Right renal cortex interstitium (tissue), 3 donors: ENCODE measurements around the gene MAP2. TPM values are rescaled to one million over a fixed set of nuclear protein-coding genes. Genes with fewer than 3 reads are reported as not detected.
A peak's percentile ranks its signal among the peaks of the same experiment; 100 is the strongest.

Experiments used
- DNase-seq, 3 donors: peaks; one replicate each; pipeline ENCODE4 v3.0.0-alpha.2; 2013; ENCODE audit warnings: low read depth in 3 of 3, low spot score in 2 of 3
- polyA plus RNA-seq, 3 donors: library from polyadenylated mRNA; unstranded; fragments of 120-200 nt; gene quantifications; one replicate each; pipeline ENCODE4 v1.2.1, GENCODE V29; 2013; ENCODE audit not compliant: insufficient read length in 3 of 3

Gene MAP2, protein sequence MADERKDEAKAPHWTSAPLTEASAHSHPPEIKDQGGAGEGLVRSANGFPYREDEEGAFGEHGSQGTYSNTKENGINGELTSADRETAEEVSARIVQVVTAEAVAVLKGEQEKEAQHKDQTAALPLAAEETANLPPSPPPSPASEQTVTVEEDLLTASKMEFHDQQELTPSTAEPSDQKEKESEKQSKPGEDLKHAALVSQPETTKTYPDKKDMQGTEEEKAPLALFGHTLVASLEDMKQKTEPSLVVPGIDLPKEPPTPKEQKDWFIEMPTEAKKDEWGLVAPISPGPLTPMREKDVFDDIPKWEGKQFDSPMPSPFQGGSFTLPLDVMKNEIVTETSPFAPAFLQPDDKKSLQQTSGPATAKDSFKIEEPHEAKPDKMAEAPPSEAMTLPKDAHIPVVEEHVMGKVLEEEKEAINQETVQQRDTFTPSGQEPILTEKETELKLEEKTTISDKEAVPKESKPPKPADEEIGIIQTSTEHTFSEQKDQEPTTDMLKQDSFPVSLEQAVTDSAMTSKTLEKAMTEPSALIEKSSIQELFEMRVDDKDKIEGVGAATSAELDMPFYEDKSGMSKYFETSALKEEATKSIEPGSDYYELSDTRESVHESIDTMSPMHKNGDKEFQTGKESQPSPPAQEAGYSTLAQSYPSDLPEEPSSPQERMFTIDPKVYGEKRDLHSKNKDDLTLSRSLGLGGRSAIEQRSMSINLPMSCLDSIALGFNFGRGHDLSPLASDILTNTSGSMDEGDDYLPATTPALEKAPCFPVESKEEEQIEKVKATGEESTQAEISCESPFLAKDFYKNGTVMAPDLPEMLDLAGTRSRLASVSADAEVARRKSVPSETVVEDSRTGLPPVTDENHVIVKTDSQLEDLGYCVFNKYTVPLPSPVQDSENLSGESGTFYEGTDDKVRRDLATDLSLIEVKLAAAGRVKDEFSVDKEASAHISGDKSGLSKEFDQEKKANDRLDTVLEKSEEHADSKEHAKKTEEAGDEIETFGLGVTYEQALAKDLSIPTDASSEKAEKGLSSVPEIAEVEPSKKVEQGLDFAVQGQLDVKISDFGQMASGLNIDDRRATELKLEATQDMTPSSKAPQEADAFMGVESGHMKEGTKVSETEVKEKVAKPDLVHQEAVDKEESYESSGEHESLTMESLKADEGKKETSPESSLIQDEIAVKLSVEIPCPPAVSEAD (N-terminal part only)
- polyA plus RNA-seq, result 10 to 100 TPM; 27.4 to 30.5 (median 28.6) TPM

DNA sequence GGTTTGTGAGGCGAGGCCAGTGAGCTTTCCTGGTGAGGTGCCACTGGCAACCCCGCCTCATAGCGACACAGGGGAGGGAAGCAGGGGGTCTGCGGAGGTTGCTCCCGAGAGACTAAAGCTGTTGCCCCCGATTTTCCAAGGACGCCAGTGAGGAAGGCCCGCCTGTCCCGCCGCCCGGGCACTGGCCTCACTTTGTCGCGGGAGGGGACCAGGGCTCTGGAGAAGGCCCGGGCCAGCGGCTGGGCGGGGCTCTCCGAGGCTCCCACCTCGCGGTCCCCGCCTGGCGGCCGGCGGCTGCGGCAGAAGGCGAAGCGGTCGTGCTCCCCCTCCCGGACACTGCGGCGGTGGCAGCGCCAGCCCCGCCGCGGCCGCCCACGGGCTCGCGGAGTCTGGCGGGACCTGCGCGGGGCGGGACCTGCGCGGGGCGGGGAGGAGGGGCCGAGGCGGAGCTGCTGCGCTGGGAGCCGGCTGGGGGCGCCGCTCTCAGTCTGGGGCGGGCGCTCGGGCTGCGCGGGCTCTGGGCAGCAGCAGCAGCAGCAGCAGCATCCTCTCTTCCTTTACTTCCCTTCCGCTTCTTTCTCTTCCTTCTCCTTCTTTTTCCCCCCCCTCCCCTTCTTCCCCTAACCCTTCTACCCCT lies at the start of gene MAP2:
Gene MAP2 (plus strand): TSS at position 486 of the 637 bp plus-strand sequence. CDS start 229,124 bp downstream, outside the sequence.
- DNase-seq, result peak in 2 of 3 donors; percentile 63 to 74

DNA sequence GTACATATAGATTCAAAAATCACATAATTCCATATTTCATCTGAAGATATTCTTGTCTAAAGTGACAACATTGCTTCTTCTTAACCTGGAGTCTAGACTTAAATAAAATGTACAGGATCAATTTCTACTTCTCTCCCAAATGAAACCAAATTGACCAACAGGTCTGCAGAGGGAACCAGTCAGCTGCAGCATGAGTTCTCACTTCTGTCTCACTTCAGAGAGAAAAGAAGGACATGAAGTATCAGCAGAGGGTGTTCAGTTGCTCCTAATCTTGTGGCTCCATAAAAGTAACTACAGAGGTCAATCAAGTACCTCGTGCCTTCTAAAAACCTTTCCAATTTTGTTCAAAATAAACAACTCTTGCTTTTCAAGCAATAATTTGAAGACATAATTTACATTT lies 47.2 kb upstream of the MAP2 start:
- no peak for DNase-seq

DNA sequence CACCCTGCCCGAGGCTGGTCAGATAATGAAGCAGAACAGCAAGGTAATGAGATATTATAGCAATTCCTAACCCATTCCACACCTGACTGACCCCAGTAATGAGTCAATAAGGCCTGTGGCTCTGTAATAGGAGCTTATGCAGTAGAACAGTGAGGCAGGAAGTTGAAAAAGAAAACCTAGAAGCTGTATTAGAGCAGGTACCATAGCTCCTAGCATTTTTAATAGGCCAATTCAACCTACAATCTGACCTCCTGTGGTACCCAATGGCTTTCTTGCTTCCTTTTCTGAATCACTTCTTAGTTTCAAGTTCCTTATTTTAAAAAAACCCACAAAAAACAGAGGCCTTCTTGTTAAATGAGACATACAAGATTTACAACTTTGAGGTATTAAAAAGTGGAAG lies 43.6 kb upstream of the MAP2 start:
- DNase-seq, result peak in 1 of 3 donors; percentile 26

DNA sequence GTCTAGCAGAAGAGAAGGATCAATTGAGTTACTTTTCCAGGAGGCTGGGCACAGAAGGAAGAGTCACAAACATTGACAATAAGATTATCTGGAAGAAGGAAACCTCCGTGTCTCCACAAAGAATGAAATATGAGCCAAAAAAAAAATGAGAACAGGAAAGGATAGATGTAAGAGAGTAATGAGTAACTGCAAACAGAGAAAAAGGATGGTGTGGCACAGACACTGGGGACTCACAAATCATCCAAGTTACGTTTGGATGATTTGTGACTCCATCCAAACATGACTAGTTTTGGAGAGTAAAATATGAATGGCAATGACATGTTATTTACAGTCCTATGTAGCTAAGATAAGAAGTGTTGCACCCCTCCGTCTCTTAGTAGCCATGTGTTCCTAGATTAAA lies 42.8 kb upstream of the MAP2 start:
- DNase-seq, result no peak

DNA sequence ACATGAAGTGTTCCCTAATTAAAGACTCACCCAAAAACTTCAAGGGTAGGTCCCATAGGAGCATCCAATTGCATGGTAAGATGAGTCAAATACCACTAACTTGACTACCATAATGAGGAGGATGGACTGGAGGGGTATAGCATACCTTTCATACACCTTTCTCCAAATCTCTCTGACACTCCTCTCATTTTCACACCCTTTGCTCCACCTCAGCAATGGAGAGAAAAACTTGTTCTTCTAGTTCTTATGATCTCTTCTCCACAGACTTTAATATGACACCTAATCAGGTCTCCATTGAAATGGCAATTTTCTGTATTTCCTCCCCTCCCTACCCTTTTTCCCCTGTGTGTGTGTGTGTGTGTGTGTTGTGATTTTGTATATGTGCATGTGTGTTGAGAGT lies 41.1 kb upstream of the MAP2 start:
- no peak for DNase-seq

DNA sequence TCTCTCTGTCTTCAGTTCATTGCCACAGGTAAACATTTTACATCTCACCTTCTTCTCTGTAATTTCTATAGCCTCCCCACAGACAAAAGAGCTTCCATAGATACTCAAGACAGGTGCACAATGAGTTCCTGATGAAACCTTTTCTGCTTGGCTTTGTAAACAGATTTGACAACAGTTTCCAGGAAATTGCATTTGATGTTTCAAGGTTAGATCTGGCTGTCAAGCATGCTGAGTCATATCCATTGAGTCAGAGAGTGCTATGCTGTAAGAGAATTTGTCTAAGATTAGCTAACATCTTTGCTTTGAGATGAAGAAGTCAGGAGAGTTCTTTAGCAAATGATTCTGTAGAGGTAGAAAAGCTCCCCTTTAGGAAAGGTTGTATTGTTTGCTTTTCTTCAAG lies 40.6 kb upstream of the MAP2 start:
- DNase-seq, result no peak

DNA sequence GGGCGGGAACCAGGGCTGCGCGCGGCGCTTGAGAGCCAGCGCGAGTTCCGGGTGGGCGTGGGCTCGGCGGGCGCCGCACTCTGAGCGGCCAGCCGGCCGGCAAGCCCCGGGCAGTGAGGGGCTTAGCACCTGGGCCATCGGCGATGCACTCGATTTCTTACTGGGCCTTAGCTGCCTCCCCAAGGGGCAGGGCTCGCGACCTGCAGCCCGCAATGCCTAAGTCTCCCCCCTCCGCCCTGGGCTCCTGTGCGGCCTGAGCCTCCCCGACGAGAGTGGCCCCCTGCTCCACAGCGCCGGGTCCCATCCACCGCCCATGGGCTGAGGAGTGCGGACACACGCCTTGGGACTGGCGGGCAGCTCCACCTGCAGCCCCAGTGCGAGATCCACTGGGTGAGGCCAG lies 36.5 kb upstream of the MAP2 start:
- DNase-seq, result no peak

DNA sequence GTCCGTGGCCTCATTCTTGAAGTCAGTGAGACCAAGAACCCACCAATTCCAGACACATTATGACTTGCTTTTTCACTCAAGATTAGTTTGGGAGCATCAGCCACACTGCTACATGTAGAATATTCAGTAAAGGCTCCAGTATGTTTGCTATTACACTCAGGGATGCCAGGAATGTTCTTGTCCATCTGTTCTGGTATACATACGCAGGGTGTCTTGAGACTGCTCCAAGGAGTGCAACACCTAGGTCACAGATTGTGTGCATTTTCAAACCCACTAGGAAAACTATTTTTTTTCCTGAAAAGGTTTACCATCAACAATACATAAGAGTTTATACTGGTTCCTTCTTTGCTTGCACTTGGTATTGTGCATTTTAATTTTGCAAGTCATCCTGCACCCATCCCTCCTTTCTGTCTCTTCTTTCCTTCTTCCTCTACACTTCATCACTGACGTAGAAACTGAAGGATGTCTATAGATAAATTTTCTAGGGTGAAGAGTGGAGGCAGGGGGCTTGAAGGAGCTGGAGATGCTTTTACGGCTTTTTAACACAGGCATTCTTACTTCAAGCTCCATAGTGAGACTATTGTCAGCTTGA lies 35.3 kb upstream of the MAP2 start:
- no peak for DNase-seq

DNA sequence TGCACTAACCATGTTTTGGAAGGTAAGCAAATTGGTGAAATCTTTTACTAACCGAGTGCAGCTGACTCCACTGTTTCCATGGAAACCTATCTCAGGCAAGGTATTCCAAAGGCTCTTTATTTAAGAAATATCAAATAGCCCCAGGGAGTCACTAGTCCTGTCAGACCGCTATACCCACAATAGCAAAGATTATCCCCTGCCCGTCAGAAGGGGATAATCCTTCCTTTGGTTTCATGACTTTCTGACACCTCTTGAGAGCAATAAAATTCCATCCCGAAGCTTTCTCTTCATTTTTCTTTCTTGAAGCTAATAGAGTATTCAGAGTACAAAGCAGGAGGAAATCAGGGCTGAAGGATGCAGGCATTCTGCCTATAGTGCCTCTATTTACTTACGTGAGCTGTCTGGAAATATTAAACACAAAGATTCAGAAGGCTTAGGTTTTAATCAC lies 34.7 kb upstream of the MAP2 start:
- DNase-seq, result no peak

DNA sequence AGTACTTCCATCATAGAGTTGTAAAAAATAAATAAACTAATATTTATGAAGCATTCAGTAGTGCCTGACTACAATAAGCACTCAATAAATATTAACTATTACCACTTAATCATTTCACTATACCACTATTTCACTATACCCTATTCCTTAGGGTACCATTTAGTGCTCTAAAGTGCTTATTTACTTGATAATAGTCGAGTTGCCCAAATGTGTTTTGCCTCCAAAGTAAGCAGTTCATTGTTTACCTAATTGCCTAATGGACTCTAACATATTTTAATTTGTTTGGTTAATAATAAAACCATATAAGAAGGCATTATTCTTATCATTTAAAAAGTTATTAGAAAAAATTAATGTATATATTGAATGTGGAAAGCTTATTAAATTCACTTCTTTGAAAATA lies 33.0 kb upstream of the MAP2 start:
- no peak for DNase-seq

DNA sequence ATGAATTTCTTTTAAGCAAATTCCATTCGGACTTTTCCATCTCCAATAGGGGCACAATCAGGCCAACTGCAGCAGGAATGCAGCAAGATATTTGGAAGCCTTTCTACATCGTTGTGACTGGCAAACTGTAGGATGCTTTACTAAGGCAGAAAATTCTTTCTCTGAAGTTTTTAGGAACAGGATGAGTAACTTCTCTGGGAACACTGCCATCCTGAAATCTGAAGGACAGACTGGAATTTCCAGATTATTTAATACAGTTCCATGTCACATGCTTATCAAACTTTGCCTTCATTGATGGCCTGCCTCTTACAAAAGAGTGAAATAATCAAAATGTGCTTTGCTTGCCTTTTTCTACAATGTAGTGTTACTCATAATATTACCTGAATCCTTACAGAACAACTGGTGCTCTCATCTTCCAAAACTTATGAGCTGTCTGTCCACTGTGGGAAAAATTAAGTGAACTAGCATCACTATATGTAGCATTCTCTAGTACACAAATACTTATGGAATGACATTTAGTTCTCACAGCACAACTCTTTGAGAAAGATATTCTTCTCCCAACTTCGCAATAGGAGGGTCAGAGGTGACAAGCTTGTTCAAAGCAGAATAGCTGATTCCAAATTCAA lies 32.0 kb upstream of the MAP2 start:
- no peak for DNase-seq

DNA sequence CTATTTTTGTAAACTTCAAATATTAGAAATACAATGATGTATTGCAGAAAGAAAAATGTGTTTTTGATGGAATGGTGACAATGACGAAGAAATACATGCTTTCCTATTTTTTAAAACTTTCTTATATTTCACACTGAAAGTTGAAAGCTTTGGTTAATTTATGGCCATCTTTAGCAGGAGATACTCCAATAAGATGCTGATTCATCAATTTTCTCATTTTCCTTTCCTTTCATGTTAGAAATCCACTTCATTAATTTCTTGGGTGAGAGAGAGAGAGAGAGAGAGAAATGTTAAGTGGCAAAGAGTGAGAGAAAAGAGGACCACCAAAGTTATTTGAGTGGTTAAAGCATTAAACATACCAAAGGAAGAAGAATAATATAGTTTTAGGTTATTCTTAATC lies 28.6 kb upstream of the MAP2 start:
- DNase-seq, result no peak

DNA sequence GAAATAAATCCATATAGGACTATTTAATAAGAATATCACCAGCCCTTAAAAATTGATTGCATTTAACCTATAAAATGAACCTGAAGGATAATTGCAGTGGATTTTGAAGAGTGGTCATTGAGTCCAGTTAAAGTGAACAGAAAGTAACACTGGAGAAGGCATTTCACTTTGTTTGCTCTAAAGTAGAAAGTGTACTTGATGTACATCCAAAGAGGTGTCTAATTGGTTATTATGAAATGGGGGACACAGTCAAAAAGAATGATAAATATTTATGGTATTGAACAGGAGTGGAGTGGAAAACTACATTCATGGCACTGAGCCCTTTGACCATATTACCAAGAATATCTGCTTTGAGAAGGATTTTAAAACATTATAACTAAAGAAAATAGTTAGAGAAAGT lies 28.2 kb upstream of the MAP2 start:
- DNase-seq, result no peak

DNA sequence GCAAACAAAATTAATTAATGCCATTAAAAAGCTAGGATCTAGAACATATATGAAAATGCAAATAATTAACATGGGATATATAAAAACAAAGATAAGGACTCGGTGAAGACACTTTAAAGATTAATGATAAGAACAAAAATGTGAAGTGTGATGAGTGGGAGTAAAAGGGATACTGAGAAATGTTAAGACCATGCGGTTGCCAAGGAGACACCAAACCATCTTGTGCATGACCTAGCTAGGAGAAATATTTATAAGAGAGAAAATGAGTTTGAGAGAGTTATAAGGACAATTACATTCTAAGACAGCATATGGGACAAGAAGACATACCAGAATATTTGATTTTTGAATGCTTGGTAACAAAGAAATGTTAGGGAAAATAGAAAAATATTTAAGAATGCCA lies 25.4 kb upstream of the MAP2 start:
- no peak for DNase-seq

DNA sequence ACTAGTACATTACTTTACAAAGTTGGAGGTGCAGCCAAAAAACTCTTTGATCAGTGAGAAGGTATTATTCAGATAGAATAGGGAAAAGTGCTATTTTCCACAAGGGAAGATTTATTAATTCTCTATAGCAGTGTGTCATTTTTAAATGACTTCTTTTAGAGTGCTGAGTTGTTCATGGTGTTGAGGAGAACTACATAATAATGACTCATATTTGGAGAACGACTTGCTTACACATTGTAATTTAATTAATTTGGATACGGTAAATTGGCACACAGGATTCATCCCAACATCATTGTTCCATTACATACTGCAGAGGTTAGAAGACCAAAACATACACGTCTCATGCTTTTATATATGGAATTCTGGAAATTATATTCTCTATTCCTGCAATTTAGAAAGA lies 22.1 kb upstream of the MAP2 start:
- DNase-seq, result no peak

DNA sequence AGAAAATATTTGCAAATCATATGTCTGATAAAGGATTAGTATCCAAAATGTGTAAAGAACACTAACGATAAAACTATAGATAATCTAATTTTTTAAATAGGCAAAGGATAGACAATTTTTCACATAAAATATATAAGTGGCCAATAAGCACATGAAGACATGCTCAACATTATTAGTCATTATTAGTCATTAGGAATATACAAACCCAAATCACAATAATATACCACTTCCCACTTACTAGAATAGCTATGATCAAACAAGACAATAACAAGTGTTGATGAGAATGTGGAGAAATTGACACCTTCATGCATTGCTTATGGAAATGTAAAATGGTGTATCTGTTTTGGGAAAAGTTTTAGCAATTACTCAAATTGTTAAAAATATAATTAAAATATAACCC lies 12.6 kb upstream of the MAP2 start:
- DNase-seq, result no peak

DNA sequence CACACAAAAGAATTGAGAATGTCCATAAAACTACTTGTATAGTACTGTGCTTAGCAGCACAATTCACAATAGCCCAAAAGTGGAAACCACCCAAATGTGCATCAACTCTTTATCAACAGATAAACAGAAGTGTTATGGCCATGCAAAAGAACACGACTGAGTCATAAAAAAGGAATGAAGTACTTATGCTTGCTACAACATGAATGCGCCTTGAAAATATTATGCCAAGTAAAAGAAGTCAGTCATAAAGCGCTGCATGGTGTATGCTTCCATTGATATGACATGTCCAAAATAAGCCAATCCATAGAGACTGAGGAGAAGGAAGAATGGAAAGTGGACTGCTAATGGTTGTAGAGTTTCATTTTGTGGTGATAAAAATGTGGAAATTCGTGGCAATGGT lies 12.1 kb upstream of the MAP2 start:
- DNase-seq, result no peak

DNA sequence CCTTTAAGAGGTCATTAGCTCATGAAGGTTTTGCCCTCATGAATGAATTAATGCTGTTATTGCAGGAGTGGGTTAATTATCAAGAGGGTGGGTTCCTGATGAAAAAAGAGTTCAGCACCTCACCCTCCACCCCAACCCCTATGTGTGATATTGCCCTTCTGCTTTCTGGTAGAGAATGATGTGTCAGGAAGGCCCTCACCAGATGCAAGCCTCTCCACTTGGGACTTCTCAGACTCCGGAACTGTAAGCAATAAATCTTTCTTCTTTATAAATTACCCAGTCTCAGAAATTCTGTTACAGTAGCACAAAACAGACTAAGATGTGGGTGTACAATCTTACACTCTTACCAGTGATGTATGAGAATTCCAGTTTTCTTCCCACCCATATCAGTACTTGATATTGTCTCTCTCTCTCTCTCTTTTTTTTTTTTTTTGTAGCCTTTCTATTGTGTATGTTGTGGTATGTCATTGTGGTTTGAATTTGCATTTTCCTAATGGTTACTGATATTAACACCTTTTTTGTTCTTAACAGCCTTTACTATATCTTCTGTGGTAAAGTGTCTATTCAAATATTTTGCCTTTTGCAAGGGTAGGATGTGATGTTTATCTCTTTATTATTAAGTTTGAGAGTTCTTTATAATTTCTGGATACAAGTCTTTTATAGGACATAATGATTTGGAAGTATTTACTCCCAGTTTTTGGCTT lies 10.4 kb upstream of the MAP2 start:
- DNase-seq, result no peak

DNA sequence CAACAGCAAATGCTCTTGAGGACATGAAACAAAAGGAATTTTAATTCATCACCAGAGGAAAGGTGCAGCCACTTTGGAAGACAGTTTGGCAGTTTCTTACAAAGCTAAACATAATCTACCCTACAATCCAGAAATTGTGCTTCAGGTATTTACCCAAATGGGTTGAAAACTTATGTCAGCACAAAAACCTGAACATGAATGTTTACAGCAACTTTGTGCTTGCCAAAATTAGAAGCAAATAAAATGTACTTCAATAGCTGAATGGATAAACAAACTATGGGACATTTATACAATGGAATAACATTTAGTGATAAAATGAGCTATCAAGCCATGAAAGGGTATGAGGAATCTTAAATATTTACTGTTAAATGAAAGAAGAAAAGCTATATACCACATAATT lies 6.9 kb upstream of the MAP2 start:
- no peak for DNase-seq
